ENCODE measurements around the gene EFNA5. TPM values are rescaled to one million over a fixed set of nuclear protein-coding genes. Genes with fewer than 3 reads are reported as not detected.

Gene EFNA5
- total RNA-seq, 2 donors from 2014 or later: 6.0 to 13.5 TPM

- DNase-seq (ENCODE audit: low spot score) (no peak), ATAC-seq (ENCODE audit: insufficient number of reproducible peaks, low FRiP score, low read depth) (no peak)
- TF ChIP-seq CTCF (IDR thresholded peaks at IDR 0.05): no peak
- H3K4me1 ChIP-seq (ENCODE audit: control insufficient read depth in 1 of 2, low read depth in 2 of 2): peaks cover 0 to under 1% of the 10 kb centered on the region in 2 donors
- H3K4me3 ChIP-seq: no peak overlapping the region
- no peak overlapping the region for H3K27ac ChIP-seq
- no peaks in the 10 kb centered on the region for H3K36me3 ChIP-seq
- H3K27me3 ChIP-seq (replicated peaks; ENCODE audit: insufficient read depth): no peaks in the 10 kb centered on the region
- no peaks in the 10 kb centered on the region for H3K9me3 ChIP-seq
These were observed 67.8 kb downstream of the EFNA5 start for GRCh38 chr5:107602896-107603295.

- Histone ChIP-seq H3K4me3 (no peak overlapping the region), H3K27ac (no peak overlapping the region), H3K9me3 (no peaks in the 10 kb centered on the region), H3K27me3 (replicated peaks; ENCODE audit: insufficient read depth) (no peaks in the 10 kb centered on the region), H3K4me1 (ENCODE audit: control insufficient read depth in 1 of 2, low read depth in 2 of 2) (peaks cover 0 to 15% of the 10 kb centered on the region in 2 donors), H3K36me3 (no peaks in the 10 kb centered on the region)
- no peak for ATAC-seq (ENCODE audit: insufficient number of reproducible peaks, low FRiP score, low read depth)
- DNase-seq (ENCODE audit: low spot score): no peak
- no peak for TF ChIP-seq CTCF (IDR thresholded peaks at IDR 0.05)
These were observed 69.7 kb downstream of the EFNA5 start for GRCh38 chr5:107601076-107601475.

- H3K36me3 ChIP-seq: no peaks in the 10 kb centered on the region
- no peak for TF ChIP-seq CTCF (IDR thresholded peaks at IDR 0.05)
- no peak overlapping the region for H3K4me3 ChIP-seq
- ATAC-seq (ENCODE audit: insufficient number of reproducible peaks, low FRiP score, low read depth): no peak
- no peak for DNase-seq (ENCODE audit: low spot score)
- no peaks in the 10 kb centered on the region for H3K27me3 ChIP-seq (replicated peaks; ENCODE audit: insufficient read depth)
- H3K4me1 ChIP-seq (ENCODE audit: control insufficient read depth in 1 of 2, low read depth in 2 of 2): peaks cover 6 to 25% of the 10 kb centered on the region in 2 donors
- no peaks in the 10 kb centered on the region for H3K9me3 ChIP-seq
- no peak overlapping the region for H3K27ac ChIP-seq
These were observed 71.8 kb downstream of the EFNA5 start for GRCh38 chr5:107598958-107599357.

GRCh38 chr5:107597803-107598202, 72.9 kb downstream of the EFNA5 start:
- H3K27ac ChIP-seq: no peak overlapping the region
- no peaks in the 10 kb centered on the region for H3K27me3 ChIP-seq (replicated peaks; ENCODE audit: insufficient read depth)
- peak overlapping the region; percentile 26 for H3K4me3 ChIP-seq
- ATAC-seq (ENCODE audit: insufficient number of reproducible peaks, low FRiP score, low read depth): no peak
- no peak for DNase-seq (ENCODE audit: low spot score)
- H3K4me1 ChIP-seq (ENCODE audit: control insufficient read depth in 1 of 2, low read depth in 2 of 2): peaks cover 10 to 37% of the 10 kb centered on the region in 2 donors
- TF ChIP-seq CTCF (IDR thresholded peaks at IDR 0.05): no peak
- H3K9me3 ChIP-seq: no peaks in the 10 kb centered on the region
- no peaks in the 10 kb centered on the region for H3K36me3 ChIP-seq

GRCh38 chr5:107597247-107597646, 73.5 kb downstream of the EFNA5 start:
- TF ChIP-seq CTCF (IDR thresholded peaks at IDR 0.05): no peak
- Histone ChIP-seq H3K4me3 (peak overlapping the region; percentile 26), H3K9me3 (no peaks in the 10 kb centered on the region), H3K27me3 (replicated peaks; ENCODE audit: insufficient read depth) (no peaks in the 10 kb centered on the region), H3K27ac (no peak overlapping the region), H3K36me3 (no peaks in the 10 kb centered on the region), H3K4me1 (ENCODE audit: control insufficient read depth in 1 of 2, low read depth in 2 of 2) (peaks cover 14 to 42% of the 10 kb centered on the region in 2 donors)
- ATAC-seq (ENCODE audit: insufficient number of reproducible peaks, low FRiP score, low read depth) (no peak), DNase-seq (ENCODE audit: low spot score) (no peak)
